Measurements from ENCODE around the gene IFT122. TPM values are rescaled to one million over a fixed set of nuclear protein-coding genes. Genes with fewer than 3 reads are reported as not detected.

IFT122 gene
- total RNA-seq, 1 donor from 2014 or later: 17.7 TPM

DNA sequence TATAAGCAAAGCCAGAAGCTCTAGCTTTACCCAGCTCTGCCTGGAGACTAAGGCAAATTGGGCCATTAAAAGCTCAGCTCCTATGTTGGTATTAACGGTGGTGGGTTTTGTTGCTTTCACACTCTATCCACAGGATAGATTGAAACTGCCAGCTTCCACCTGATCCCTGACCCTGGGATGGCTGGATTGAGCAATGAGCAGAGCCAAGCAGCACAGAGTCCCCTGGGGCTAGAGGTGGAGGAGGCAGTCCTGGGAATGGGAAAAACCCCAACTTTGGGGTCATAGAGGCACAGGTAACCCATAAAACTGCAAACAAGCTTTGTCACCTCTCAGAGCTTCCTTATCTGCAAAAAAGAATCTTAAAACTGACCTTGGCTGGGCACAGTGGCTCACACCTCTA, 95.1 kb downstream of the IFT122 start:
- no peak overlapping the region for H3K4me3 Mint-ChIP-seq (ENCODE audit: unreplicated experiment)
- H3K27me3 Mint-ChIP-seq (ENCODE audit: low read depth, unreplicated experiment): peaks cover 3% of the 10 kb centered on the region
- no peak overlapping the region for H2AFZ ChIP-seq (ENCODE audit: low read depth, low read length)
- peaks cover 17% of the 10 kb centered on the region for H3K4me1 Mint-ChIP-seq (ENCODE audit: low read depth, unreplicated experiment)
- H3K4me3 ChIP-seq (ENCODE audit: insufficient read depth, low read depth, low read length): no peak overlapping the region
- no peaks in the 10 kb centered on the region for H3K9me3 Mint-ChIP-seq (ENCODE audit: unreplicated experiment)
- peaks cover 4% of the 10 kb centered on the region for H3K4me1 ChIP-seq (ENCODE audit: insufficient read depth, low read length)
- FAIRE-seq: no peak
- no peak overlapping the region for H3K9ac ChIP-seq (ENCODE audit: low read length)
- no peak overlapping the region for H3K27ac Mint-ChIP-seq (ENCODE audit: unreplicated experiment)
- no peaks in the 10 kb centered on the region for H3K36me3 ChIP-seq (ENCODE audit: insufficient read depth, low read length)
- no peaks in the 10 kb centered on the region for H4K20me1 ChIP-seq (ENCODE audit: insufficient read depth, low read length)
- H3K4me2 ChIP-seq (ENCODE audit: low read length): no peak overlapping the region
- TF ChIP-seq, protein P1, sequence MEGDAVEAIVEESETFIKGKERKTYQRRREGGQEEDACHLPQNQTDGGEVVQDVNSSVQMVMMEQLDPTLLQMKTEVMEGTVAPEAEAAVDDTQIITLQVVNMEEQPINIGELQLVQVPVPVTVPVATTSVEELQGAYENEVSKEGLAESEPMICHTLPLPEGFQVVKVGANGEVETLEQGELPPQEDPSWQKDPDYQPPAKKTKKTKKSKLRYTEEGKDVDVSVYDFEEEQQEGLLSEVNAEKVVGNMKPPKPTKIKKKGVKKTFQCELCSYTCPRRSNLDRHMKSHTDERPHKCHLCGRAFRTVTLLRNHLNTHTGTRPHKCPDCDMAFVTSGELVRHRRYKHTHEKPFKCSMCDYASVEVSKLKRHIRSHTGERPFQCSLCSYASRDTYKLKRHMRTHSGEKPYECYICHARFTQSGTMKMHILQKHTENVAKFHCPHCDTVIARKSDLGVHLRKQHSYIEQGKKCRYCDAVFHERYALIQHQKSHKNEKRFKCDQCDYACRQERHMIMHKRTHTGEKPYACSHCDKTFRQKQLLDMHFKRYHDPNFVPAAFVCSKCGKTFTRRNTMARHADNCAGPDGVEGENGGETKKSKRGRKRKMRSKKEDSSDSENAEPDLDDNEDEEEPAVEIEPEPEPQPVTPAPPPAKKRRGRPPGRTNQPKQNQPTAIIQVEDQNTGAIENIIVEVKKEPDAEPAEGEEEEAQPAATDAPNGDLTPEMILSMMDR (IDR thresholded peaks at IDR 0.05; ENCODE audit: insufficient read depth, low read depth, low read length): no peak
- TF ChIP-seq EZH2 (IDR thresholded peaks at IDR 0.05; ENCODE audit: insufficient read depth, low read length): no peak
- no peaks in the 10 kb centered on the region for H3K79me2 ChIP-seq (ENCODE audit: insufficient read depth, low read length)
- H3K9me3 ChIP-seq (ENCODE audit: insufficient read depth, low read depth, low read length): no peaks in the 10 kb centered on the region
- no peak overlapping the region for H3K27ac ChIP-seq (ENCODE audit: low read depth, low read length)
- no peaks in the 10 kb centered on the region for H3K36me3 Mint-ChIP-seq (ENCODE audit: low read depth, unreplicated experiment)
- H3K27me3 ChIP-seq (ENCODE audit: insufficient read depth, low read length): no peaks in the 10 kb centered on the region
- DNase-seq (ENCODE audit: low read depth): no peak

DNA sequence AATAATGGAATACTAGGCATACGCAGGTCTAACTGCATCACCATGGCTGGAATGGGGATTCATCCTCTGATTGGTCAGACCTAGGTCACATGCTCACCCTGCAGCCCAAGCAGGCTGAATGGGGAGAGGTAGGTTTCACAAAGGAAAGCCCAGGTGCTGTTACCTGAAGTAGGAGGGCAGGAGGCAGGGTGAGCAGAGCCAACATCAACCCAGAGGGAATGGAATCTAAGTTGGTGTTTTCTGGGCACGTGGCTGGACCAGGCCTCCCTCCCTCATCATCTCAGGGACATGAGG, 96.3 kb downstream of the IFT122 start:
- Mint-ChIP-seq H3K27me3 (ENCODE audit: low read depth, unreplicated experiment) (peaks cover 3% of the 10 kb centered on the region), H3K27ac (ENCODE audit: unreplicated experiment) (no peak overlapping the region), H3K36me3 (ENCODE audit: low read depth, unreplicated experiment) (no peaks in the 10 kb centered on the region), H3K4me1 (ENCODE audit: low read depth, unreplicated experiment) (peaks cover 16% of the 10 kb centered on the region), H3K4me3 (ENCODE audit: unreplicated experiment) (no peak overlapping the region), H3K9me3 (ENCODE audit: unreplicated experiment) (no peaks in the 10 kb centered on the region)
- H2AFZ ChIP-seq (ENCODE audit: low read depth, low read length): no peak overlapping the region
- H4K20me1 ChIP-seq (ENCODE audit: insufficient read depth, low read length): no peaks in the 10 kb centered on the region
- no peak overlapping the region for H3K9ac ChIP-seq (ENCODE audit: low read length)
- no peak overlapping the region for H3K4me3 ChIP-seq (ENCODE audit: insufficient read depth, low read depth, low read length)
- H3K79me2 ChIP-seq (ENCODE audit: insufficient read depth, low read length): no peaks in the 10 kb centered on the region
- no peaks in the 10 kb centered on the region for H3K4me1 ChIP-seq (ENCODE audit: insufficient read depth, low read length)
- DNase-seq (ENCODE audit: low read depth) (no peak), FAIRE-seq (no peak)
- no peak for TF ChIP-seq EZH2 (IDR thresholded peaks at IDR 0.05; ENCODE audit: insufficient read depth, low read length)
- TF ChIP-seq, protein P1 (IDR thresholded peaks at IDR 0.05; ENCODE audit: insufficient read depth, low read depth, low read length): no peak
- H3K36me3 ChIP-seq (ENCODE audit: insufficient read depth, low read length): no peaks in the 10 kb centered on the region
- H3K27ac ChIP-seq (ENCODE audit: low read depth, low read length): no peak overlapping the region
- no peaks in the 10 kb centered on the region for H3K9me3 ChIP-seq (ENCODE audit: insufficient read depth, low read depth, low read length)
- no peaks in the 10 kb centered on the region for H3K27me3 ChIP-seq (ENCODE audit: insufficient read depth, low read length)
- H3K4me2 ChIP-seq (ENCODE audit: low read length): no peak overlapping the region

DNA sequence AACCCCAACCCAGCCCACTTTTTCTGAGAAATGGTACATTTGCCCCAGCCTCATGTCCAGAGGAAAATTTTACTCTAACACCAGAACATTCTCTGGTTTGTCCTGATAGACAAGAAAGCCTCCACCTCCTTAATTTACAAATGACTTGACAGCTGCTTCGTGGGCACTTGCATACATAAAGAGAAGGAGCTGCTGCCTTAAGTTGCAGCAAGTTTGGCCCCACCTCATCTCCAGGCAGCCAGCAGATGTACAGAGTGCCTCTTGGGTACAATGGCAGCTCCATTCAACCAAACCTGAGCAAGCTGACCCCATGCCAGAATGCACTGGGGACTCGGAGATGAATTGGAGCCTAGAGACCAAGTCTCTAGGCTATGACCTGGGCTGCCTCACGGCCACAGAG, 96.8 kb downstream of the IFT122 start:
- H3K9me3 Mint-ChIP-seq (ENCODE audit: unreplicated experiment): no peaks in the 10 kb centered on the region
- Histone ChIP-seq H3K4me1 (ENCODE audit: insufficient read depth, low read length) (no peaks in the 10 kb centered on the region), H3K4me2 (ENCODE audit: low read length) (no peak overlapping the region), H3K9ac (ENCODE audit: low read length) (no peak overlapping the region), H3K27ac (ENCODE audit: low read depth, low read length) (no peak overlapping the region), H3K79me2 (ENCODE audit: insufficient read depth, low read length) (no peaks in the 10 kb centered on the region), H3K4me3 (ENCODE audit: insufficient read depth, low read depth, low read length) (no peak overlapping the region), H3K9me3 (ENCODE audit: insufficient read depth, low read depth, low read length) (no peaks in the 10 kb centered on the region), H3K27me3 (ENCODE audit: insufficient read depth, low read length) (no peaks in the 10 kb centered on the region), H2AFZ (ENCODE audit: low read depth, low read length) (no peak overlapping the region), H4K20me1 (ENCODE audit: insufficient read depth, low read length) (no peaks in the 10 kb centered on the region), H3K36me3 (ENCODE audit: insufficient read depth, low read length) (no peaks in the 10 kb centered on the region)
- H3K4me3 Mint-ChIP-seq (ENCODE audit: unreplicated experiment): no peak overlapping the region
- no peak for FAIRE-seq
- H3K27ac Mint-ChIP-seq (ENCODE audit: unreplicated experiment): no peak overlapping the region
- peaks cover 16% of the 10 kb centered on the region for H3K4me1 Mint-ChIP-seq (ENCODE audit: low read depth, unreplicated experiment)
- H3K27me3 Mint-ChIP-seq (ENCODE audit: low read depth, unreplicated experiment): peaks cover 3% of the 10 kb centered on the region
- H3K36me3 Mint-ChIP-seq (ENCODE audit: low read depth, unreplicated experiment): no peaks in the 10 kb centered on the region
- TF ChIP-seq, protein P1 (IDR thresholded peaks at IDR 0.05; ENCODE audit: insufficient read depth, low read depth, low read length): no peak
- no peak for TF ChIP-seq EZH2 (IDR thresholded peaks at IDR 0.05; ENCODE audit: insufficient read depth, low read length)
- DNase-seq (ENCODE audit: low read depth): no peak
